Measurements from ENCODE around the gene ACOT9.

Gene ACOT9

DNA sequence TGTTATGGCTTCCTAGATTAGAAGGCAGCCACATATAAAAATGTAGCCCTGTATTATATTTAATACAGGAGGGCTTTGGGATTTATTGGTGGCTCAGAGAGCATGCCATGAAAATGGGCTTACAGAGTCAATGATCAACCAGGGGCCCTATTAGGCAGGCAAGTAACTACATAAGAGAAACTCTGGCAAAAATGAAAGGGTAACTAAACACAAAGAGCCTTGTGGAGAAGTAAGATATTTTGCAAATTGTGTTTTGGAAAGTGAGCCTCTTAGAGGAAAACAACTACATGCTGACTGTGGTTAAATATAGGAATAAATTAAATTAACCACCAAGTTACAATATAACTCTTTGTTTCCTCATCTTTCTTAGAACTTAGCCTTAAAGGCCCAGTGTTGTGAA, 45.4 kb upstream of the ACOT9 start:
- no peak for TF ChIP-seq TAF1 (IDR thresholded peaks at IDR 0.05; ENCODE audit: low read depth)
- TF ChIP-seq YY1 (IDR thresholded peaks at IDR 0.05; ENCODE audit: low read depth), result no peak
- no peak for TF ChIP-seq NFIC (IDR thresholded peaks at IDR 0.05)
- TF ChIP-seq EP300 (IDR thresholded peaks at IDR 0.05; ENCODE audit: borderline replicate concordance), result no peak
- TF ChIP-seq RAD21 (IDR thresholded peaks at IDR 0.05; ENCODE audit: low read depth), result no peak
- TF ChIP-seq, protein P1, sequence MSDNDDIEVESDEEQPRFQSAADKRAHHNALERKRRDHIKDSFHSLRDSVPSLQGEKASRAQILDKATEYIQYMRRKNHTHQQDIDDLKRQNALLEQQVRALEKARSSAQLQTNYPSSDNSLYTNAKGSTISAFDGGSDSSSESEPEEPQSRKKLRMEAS (IDR thresholded peaks at IDR 0.05), result no peak
- no peak for TF ChIP-seq TCF12 (IDR thresholded peaks at IDR 0.05; ENCODE audit: low read depth)
- no peak for TF ChIP-seq EGR1 (IDR thresholded peaks at IDR 0.05)
- no peak for TF ChIP-seq CREB1 (IDR thresholded peaks at IDR 0.05; ENCODE audit: low read depth)
- TF ChIP-seq TEAD4 (IDR thresholded peaks at IDR 0.05), result no peak
- no peak for TF ChIP-seq ZBTB7A (IDR thresholded peaks at IDR 0.05; ENCODE audit: low read depth)
- TF ChIP-seq CEBPB (IDR thresholded peaks at IDR 0.05), result no peak
- TF ChIP-seq, protein P2, sequence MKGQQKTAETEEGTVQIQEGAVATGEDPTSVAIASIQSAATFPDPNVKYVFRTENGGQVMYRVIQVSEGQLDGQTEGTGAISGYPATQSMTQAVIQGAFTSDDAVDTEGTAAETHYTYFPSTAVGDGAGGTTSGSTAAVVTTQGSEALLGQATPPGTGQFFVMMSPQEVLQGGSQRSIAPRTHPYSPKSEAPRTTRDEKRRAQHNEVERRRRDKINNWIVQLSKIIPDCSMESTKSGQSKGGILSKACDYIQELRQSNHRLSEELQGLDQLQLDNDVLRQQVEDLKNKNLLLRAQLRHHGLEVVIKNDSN (IDR thresholded peaks at IDR 0.05), result no peak
- TF ChIP-seq, protein P3, sequence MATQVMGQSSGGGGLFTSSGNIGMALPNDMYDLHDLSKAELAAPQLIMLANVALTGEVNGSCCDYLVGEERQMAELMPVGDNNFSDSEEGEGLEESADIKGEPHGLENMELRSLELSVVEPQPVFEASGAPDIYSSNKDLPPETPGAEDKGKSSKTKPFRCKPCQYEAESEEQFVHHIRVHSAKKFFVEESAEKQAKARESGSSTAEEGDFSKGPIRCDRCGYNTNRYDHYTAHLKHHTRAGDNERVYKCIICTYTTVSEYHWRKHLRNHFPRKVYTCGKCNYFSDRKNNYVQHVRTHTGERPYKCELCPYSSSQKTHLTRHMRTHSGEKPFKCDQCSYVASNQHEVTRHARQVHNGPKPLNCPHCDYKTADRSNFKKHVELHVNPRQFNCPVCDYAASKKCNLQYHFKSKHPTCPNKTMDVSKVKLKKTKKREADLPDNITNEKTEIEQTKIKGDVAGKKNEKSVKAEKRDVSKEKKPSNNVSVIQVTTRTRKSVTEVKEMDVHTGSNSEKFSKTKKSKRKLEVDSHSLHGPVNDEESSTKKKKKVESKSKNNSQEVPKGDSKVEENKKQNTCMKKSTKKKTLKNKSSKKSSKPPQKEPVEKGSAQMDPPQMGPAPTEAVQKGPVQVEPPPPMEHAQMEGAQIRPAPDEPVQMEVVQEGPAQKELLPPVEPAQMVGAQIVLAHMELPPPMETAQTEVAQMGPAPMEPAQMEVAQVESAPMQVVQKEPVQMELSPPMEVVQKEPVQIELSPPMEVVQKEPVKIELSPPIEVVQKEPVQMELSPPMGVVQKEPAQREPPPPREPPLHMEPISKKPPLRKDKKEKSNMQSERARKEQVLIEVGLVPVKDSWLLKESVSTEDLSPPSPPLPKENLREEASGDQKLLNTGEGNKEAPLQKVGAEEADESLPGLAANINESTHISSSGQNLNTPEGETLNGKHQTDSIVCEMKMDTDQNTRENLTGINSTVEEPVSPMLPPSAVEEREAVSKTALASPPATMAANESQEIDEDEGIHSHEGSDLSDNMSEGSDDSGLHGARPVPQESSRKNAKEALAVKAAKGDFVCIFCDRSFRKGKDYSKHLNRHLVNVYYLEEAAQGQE (IDR thresholded peaks at IDR 0.05; ENCODE audit: low read depth), result no peak
- TF ChIP-seq FOXM1 (IDR thresholded peaks at IDR 0.05; ENCODE audit: borderline replicate concordance, low read depth), result no peak

DNA sequence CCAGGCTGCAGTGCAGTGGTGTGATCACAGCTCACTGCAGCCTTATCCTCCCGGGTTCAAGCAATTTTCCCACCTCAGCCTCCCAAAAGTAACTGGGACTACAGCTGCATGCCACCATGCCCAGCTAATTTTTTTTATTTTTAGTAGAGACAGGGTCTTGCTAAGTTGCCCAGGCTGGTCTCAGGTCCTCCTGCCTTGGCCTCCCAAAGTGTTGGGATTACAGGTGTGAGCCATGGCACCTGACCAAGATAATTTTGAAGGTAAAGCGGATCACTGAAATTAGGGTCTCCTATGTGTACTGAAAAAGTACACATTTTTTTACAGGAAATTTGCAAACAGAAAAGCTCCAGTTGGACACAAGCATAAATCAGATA, 44.7 kb upstream of the ACOT9 start:
- TF ChIP-seq, protein P1 (IDR thresholded peaks at IDR 0.05), result no peak
- TF ChIP-seq RAD21 (IDR thresholded peaks at IDR 0.05; ENCODE audit: low read depth) (no peak), FOXM1 (IDR thresholded peaks at IDR 0.05; ENCODE audit: borderline replicate concordance, low read depth) (no peak), NFIC (IDR thresholded peaks at IDR 0.05) (no peak), EGR1 (IDR thresholded peaks at IDR 0.05) (no peak), CREB1 (IDR thresholded peaks at IDR 0.05; ENCODE audit: low read depth) (no peak), TCF12 (IDR thresholded peaks at IDR 0.05; ENCODE audit: low read depth) (no peak), TEAD4 (IDR thresholded peaks at IDR 0.05) (no peak)
- TF ChIP-seq, protein P2 (IDR thresholded peaks at IDR 0.05), result no peak

DNA sequence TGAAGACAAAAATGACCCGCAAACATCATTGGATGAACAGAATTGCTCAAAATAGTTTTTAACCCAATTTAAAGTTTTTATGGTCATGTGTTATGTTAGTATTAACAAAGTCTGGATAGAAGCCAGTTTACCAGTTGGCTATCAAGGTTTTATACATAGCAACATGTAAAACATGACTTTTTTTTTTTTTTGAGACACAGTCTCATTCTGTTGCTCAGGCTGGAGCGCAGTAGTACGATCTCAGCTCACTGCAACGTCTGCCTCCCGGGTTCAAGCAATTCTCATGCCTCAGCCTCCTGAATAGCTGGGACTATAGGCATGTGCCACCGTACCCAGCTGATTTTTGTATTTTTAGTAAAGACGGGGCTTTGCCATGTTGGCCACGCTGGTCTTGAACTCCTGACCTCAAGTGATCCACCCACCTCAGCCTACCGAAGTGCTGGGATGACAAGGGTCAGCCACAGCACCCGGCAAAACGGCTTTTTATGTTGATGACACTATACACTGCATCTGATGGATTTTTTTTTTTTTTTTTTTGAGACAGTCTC, 43.3 kb upstream of the ACOT9 start:
- no peak for TF ChIP-seq EGR1 (IDR thresholded peaks at IDR 0.05)
- TF ChIP-seq, protein P1 (IDR thresholded peaks at IDR 0.05), result no peak
- no peak for TF ChIP-seq FOXM1 (IDR thresholded peaks at IDR 0.05; ENCODE audit: borderline replicate concordance, low read depth)
- no peak for TF ChIP-seq ZBTB7A (IDR thresholded peaks at IDR 0.05; ENCODE audit: low read depth)
- TF ChIP-seq CREB1 (IDR thresholded peaks at IDR 0.05; ENCODE audit: low read depth), result no peak
- no peak for TF ChIP-seq TCF12 (IDR thresholded peaks at IDR 0.05; ENCODE audit: low read depth)
- no peak for TF ChIP-seq NFIC (IDR thresholded peaks at IDR 0.05)
- TF ChIP-seq CEBPB (IDR thresholded peaks at IDR 0.05), result no peak
- TF ChIP-seq TEAD4 (IDR thresholded peaks at IDR 0.05), result no peak
- no peak for TF ChIP-seq EP300 (IDR thresholded peaks at IDR 0.05; ENCODE audit: borderline replicate concordance)
- TF ChIP-seq, protein P2 (IDR thresholded peaks at IDR 0.05), result no peak
- TF ChIP-seq TAF1 (IDR thresholded peaks at IDR 0.05; ENCODE audit: low read depth), result no peak
- no peak for TF ChIP-seq RAD21 (IDR thresholded peaks at IDR 0.05; ENCODE audit: low read depth)
- TF ChIP-seq YY1 (IDR thresholded peaks at IDR 0.05; ENCODE audit: low read depth), result no peak

DNA sequence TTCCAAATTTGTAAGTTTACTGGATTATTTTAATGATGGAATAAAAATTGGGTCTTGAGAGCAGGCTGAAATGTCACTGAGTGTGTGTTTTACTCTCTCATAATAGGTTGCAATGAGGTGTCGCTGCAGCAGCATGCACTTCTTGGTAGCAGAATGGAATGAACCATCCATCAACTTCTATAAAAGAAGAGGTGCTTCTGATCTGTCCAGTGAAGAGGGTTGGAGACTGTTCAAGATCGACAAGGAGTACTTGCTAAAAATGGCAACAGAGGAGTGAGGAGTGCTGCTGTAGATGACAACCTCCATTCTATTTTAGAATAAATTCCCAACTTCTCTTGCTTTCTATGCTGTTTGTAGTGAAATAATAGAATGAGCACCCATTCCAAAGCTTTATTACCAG, 42.5 kb upstream of the ACOT9 start:
- TF ChIP-seq YY1 (IDR thresholded peaks at IDR 0.05; ENCODE audit: low read depth), result no peak
- TF ChIP-seq, protein P2 (IDR thresholded peaks at IDR 0.05), result no peak
- TF ChIP-seq CEBPB (IDR thresholded peaks at IDR 0.05), result no peak
- TF ChIP-seq, protein P1 (IDR thresholded peaks at IDR 0.05), result no peak
- no peak for TF ChIP-seq TAF1 (IDR thresholded peaks at IDR 0.05; ENCODE audit: low read depth)
- no peak for TF ChIP-seq FOXM1 (IDR thresholded peaks at IDR 0.05; ENCODE audit: borderline replicate concordance, low read depth)
- TF ChIP-seq, protein P3 (IDR thresholded peaks at IDR 0.05; ENCODE audit: low read depth), result no peak
- TF ChIP-seq NFIC (IDR thresholded peaks at IDR 0.05), result no peak
- TF ChIP-seq CREB1 (IDR thresholded peaks at IDR 0.05; ENCODE audit: low read depth), result no peak
- no peak for TF ChIP-seq RAD21 (IDR thresholded peaks at IDR 0.05; ENCODE audit: low read depth)
- TF ChIP-seq EP300 (IDR thresholded peaks at IDR 0.05; ENCODE audit: borderline replicate concordance), result no peak
- no peak for TF ChIP-seq TEAD4 (IDR thresholded peaks at IDR 0.05)
- no peak for TF ChIP-seq ZBTB7A (IDR thresholded peaks at IDR 0.05; ENCODE audit: low read depth)
- no peak for TF ChIP-seq TCF12 (IDR thresholded peaks at IDR 0.05; ENCODE audit: low read depth)
- no peak for TF ChIP-seq EGR1 (IDR thresholded peaks at IDR 0.05)

Data from Ishikawa (cell line).